Activated naive CD8-positive, alpha-beta T cell treated with anti-CD3 and anti-CD28 coated beads, Interleukin-2, amount 50 U/mL, for 16 hours (primary cell): ENCODE data around the gene KIF7.
"Not testable (repeated sequence)": the region's sequence is repeated elsewhere in the genome, so short reads cannot be mapped to it uniquely, and the experiment has no call there.

ENCODE experiments used
- DNase-seq: peaks from one replicate; pipeline ENCODE4 v3.0.0-alpha.2; 2020; ENCODE audit warnings: low read depth, low spot score

KIF7 gene, protein sequence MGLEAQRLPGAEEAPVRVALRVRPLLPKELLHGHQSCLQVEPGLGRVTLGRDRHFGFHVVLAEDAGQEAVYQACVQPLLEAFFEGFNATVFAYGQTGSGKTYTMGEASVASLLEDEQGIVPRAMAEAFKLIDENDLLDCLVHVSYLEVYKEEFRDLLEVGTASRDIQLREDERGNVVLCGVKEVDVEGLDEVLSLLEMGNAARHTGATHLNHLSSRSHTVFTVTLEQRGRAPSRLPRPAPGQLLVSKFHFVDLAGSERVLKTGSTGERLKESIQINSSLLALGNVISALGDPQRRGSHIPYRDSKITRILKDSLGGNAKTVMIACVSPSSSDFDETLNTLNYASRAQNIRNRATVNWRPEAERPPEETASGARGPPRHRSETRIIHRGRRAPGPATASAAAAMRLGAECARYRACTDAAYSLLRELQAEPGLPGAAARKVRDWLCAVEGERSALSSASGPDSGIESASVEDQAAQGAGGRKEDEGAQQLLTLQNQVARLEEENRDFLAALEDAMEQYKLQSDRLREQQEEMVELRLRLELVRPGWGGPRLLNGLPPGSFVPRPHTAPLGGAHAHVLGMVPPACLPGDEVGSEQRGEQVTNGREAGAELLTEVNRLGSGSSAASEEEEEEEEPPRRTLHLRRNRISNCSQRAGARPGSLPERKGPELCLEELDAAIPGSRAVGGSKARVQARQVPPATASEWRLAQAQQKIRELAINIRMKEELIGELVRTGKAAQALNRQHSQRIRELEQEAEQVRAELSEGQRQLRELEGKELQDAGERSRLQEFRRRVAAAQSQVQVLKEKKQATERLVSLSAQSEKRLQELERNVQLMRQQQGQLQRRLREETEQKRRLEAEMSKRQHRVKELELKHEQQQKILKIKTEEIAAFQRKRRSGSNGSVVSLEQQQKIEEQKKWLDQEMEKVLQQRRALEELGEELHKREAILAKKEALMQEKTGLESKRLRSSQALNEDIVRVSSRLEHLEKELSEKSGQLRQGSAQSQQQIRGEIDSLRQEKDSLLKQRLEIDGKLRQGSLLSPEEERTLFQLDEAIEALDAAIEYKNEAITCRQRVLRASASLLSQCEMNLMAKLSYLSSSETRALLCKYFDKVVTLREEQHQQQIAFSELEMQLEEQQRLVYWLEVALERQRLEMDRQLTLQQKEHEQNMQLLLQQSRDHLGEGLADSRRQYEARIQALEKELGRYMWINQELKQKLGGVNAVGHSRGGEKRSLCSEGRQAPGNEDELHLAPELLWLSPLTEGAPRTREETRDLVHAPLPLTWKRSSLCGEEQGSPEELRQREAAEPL (N-terminal part only)

GRCh38 chr15:89654847-89655805, at the start of gene KIF7:
KIF7 (minus strand) TSS chr15:89655467; CDS start chr15:89652930, 2,537 bp downstream.
- DNase-seq = no peak

DNA sequence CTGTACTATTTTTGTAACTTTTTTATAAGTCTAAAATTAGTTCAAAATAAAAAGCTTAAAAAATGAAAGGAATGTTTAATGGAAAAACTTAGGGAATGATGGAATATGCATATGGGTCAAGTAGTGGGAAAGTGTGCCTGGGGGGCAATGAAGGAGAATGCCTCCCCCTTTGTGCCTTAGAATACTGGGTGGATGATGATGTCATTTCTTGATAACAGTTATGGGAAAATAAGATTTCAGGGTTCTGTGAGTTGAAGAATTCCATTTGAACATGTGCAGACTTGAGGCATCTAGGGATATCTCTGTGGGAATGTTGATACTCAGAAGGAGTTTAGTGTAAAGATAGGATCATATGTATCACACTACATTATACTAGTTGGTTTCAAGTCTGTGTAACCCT, 49.1 kb upstream of the KIF7 start:
- DNase-seq = no peak

GRCh38 chr15:89695198-89695597, 39.9 kb upstream of the KIF7 start:
- DNase-seq = no peak

DNA sequence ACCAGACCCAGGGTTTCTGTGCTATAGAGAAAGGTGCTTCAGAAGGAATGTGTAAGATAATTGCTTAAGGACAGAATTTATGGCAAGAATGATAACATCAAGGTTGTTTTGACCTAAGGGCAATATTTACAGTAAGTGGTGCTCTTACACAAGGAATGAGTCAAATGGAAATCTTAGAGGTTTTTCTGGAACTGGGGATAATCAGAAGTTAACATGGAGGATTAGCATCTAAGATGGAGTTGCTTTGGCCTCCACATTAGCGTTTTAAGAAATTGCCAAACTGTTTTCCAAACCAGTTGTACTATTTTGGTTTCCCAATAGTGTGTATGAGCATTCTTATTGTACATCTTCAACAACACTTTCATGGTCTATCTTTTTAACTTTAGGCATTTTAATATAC, 38.4 kb upstream of the KIF7 start:
- no peak for DNase-seq

DNA sequence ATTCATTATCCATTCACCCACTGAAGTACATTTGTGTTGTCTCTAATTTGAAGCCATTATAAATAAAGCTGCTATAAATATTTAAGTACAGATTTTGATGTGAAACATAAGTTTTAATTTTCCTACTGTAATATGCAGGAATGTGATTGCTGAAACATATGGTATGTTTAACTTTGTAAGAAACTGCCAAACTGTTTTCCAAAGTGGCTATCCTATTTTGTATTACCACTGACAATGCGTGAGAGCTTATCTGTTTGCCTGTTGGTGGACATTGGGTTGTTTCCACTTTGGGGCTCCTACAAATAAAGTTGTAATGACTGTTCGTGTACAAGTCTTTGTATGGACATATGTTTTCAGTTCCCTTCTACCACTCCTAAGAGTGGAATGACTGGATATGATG, 37.8 kb upstream of the KIF7 start:
- DNase-seq = no peak

- peak; percentile 48 for DNase-seq
Observed at GRCh38 chr15:89690276-89691218, 35.3 kb upstream of the KIF7 start, which contains the start of the genes PEX11A and WDR93. PEX11A (minus strand) TSS chr15:89690754; CDS start chr15:89690632, 122 bp downstream. WDR93 (plus strand) TSS chr15:89690811; CDS start chr15:89701747, 10,936 bp downstream.

DNA sequence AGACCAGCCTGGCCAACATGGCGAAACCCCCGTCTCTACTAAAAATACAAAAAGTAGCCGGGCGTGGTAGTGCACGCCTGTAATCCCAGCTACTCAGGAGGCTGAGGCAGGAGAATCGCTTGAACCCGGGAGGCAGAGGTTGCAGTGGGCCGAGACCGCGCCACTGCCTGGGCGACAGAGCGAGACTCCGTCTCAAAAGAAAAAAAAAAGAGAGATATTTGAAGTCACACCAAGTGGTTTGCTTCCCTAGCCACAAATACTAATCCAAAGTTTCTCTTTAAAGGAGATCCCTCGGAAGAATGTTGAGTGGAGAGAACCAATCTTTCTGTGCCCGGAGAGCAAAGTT, 34.6 kb upstream of the KIF7 start:
- DNase-seq = not testable (repeated sequence)

DNA sequence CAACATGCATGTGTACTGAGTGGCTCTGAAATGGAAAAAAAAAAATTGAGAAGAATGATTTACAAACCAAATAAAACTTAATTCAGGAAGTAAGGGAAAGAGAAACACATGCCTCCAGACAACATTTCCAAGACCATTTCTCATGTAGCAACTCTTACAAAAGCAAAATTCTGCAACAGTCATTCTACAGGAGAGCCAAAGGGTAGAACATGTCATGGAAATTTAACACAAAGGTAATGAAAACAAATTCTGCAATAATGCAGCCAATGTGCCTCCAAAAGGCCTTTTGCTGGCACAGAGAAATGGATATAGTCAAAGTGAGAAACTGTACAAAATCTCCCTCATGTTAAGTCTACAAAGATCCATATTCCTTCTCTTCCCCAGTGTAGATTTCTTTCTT, 31.3 kb upstream of the KIF7 start:
- no peak for DNase-seq

GRCh38 chr15:89685995-89686394, 30.7 kb upstream of the KIF7 start:
- DNase-seq = no peak

- DNase-seq = no peak
Observed at GRCh38 chr15:89681146-89681545, 25.9 kb upstream of the KIF7 start.

DNA sequence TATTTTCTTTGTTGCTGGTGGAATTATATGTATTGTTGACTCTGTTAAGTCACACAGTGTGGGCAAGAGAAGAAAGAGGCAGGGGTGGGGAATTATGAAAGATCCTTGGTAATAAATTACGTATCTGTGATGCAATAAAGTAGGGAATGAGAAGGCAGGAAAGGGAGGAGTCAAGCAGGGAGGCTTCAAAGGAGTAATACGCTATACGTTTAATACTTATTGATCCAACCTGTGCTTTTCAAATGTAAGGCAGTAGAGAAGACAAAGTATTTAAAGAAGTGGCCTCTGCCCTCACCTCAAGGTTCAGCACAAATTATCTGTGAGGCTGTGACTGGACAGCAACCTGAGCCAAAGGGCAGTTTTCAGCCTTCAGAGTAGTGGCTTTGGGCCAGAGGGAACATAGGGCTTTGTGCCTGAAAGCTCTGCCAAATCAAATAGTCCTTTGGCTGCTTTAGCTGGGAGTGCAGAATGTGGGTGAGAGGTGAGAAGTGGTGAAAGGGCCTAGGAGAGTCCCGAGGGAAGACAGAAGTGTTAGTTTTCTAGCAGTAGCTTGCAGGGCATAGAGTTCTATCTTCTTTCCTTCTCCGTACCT, 25.1 kb upstream of the KIF7 start:
- DNase-seq = no peak

- no peak for DNase-seq
Observed at GRCh38 chr15:89679212-89679611, 23.9 kb upstream of the KIF7 start, which contains the start of gene PLIN1. PLIN1 (minus strand) TSS chr15:89679367; CDS start chr15:89677489, 1,878 bp downstream.

GRCh38 chr15:89677381-89677780, 22.1 kb upstream of the KIF7 start:
- no peak for DNase-seq

- no peak for DNase-seq
Observed at GRCh38 chr15:89675606-89676005, 20.3 kb upstream of the KIF7 start.

GRCh38 chr15:89674526-89674925, 19.3 kb upstream of the KIF7 start:
- no peak for DNase-seq

DNA sequence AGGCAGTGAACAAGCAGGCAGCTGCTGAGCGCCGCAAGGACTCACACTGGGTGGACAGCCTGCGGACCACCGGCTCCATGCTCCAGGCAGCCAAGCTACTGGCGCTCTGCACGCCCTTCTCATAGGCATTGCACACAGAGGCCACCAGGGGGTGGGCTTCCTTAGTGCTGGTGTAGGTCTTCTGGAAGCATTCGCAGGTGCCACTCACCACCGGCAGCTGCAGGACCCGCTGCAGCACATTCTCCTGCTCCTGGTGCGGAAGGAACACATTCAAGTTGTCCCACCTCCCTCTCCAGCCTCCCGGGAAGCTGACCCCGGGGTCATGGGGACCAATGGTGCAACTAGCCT, 17.9 kb upstream of the KIF7 start:
- no peak for DNase-seq

- no peak for DNase-seq
Observed at GRCh38 chr15:89672221-89673164, 17.2 kb upstream of the KIF7 start.

- DNase-seq = no peak
Observed at GRCh38 chr15:89671687-89672086, 16.4 kb upstream of the KIF7 start.
